ENCODE measurements around the gene ENOX1. TPM values are rescaled to one million over a fixed set of nuclear protein-coding genes. Genes with fewer than 3 reads are reported as not detected.

Gene ENOX1
- total and polyA plus RNA-seq, 2 donors (not counting 3 experiments of a cell fraction or from before 2014, with no cell fraction given), result 0.17 to 0.97 TPM

DNA sequence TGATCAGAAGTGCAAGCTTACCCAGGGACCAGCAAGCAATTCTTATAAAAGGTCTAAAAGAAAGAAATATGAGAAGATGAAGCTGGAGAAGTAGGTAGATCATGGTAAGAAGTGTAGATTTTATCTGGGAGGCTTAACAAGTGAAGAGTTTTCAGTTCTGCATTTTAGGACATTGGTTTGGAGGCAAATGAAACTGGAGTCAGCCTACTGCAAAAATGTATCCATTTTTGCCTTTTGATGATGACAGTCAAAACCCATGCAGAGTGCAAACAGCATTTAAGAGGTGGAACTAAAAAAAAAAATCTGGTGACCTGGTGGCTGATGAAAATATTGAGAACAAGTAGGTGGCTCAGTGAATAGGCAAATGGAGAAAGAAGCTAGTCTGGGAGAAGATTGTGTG is 546.5 kb downstream of the ENOX1 start:
- CTCF ChIA-PET, result interaction anchor here (0.7 kb wide), 1 partner anchor 65 kb away, joined by 3 read pairs; no protein-coding TSS in a partner anchor
- Histone ChIP-seq H3K27ac (ENCODE audit: insufficient read depth, low read depth, low read length) (no peak overlapping the region), H3K4me2 (ENCODE audit: insufficient read depth, low read length) (no peak overlapping the region), H4K20me1 (replicated peaks; ENCODE audit: control insufficient read depth, extremely low read depth, insufficient read depth, low read length) (no peaks in the 10 kb centered on the region), H3K9me1 (replicated peaks; ENCODE audit: control insufficient read depth, extremely low read depth, insufficient read depth, low read length) (no peaks in the 10 kb centered on the region), H3K9ac (replicated peaks; ENCODE audit: extremely low read depth, insufficient read depth, low read length) (no peak overlapping the region), H3K36me3 (ENCODE audit: control insufficient read depth in 2 of 2, extremely low read depth in 1 of 2, insufficient read depth in 2 of 2, low read length in 2 of 2) (no peaks in the 10 kb centered on the region), H2AFZ (ENCODE audit: low read depth, low read length) (no peak overlapping the region), H3K79me2 (ENCODE audit: control insufficient read depth, insufficient read depth, low read length) (no peaks in the 10 kb centered on the region), H3K27me3 (ENCODE audit: control insufficient read depth in 2 of 2, insufficient read depth in 2 of 2, low read length in 2 of 2) (no peaks in the 10 kb centered on the region), H3K9me3 (replicated peaks; ENCODE audit: control insufficient read depth, insufficient read depth, low read length) (no peaks in the 10 kb centered on the region), H3K4me1 (ENCODE audit: control insufficient read depth, extremely low read depth, insufficient read depth, low read length) (peaks cover 6% of the 10 kb centered on the region), H3K4me3 (replicated peaks in 1 of 3; ENCODE audit: insufficient read depth in 1 of 3, low read depth in 1 of 3, low read length in 3 of 3) (no peak overlapping the region)
- no TSS peak for BruUV-seq (replicated peaks)
- no peak for FAIRE-seq
- TF ChIP-seq, protein P1, sequence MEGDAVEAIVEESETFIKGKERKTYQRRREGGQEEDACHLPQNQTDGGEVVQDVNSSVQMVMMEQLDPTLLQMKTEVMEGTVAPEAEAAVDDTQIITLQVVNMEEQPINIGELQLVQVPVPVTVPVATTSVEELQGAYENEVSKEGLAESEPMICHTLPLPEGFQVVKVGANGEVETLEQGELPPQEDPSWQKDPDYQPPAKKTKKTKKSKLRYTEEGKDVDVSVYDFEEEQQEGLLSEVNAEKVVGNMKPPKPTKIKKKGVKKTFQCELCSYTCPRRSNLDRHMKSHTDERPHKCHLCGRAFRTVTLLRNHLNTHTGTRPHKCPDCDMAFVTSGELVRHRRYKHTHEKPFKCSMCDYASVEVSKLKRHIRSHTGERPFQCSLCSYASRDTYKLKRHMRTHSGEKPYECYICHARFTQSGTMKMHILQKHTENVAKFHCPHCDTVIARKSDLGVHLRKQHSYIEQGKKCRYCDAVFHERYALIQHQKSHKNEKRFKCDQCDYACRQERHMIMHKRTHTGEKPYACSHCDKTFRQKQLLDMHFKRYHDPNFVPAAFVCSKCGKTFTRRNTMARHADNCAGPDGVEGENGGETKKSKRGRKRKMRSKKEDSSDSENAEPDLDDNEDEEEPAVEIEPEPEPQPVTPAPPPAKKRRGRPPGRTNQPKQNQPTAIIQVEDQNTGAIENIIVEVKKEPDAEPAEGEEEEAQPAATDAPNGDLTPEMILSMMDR (IDR thresholded peaks at IDR 0.05; ENCODE audit: extremely low read depth in 1 of 2, insufficient read depth in 1 of 2, low read depth in 1 of 2, low read length in 2 of 2), result no peak
- TF ChIP-seq GATA2 (IDR thresholded peaks at IDR 0.05; ENCODE audit: insufficient read depth, insufficient read length, low read depth, low read length) (no peak), FOS (IDR thresholded peaks at IDR 0.05; ENCODE audit: borderline replicate concordance, insufficient read depth, low read length) (no peak), POLR2A (IDR thresholded peaks at IDR 0.05; ENCODE audit: low read depth, low read length) (no peak), MYC (IDR thresholded peaks at IDR 0.05; ENCODE audit: low read depth, low read length) (no peak), JUN (IDR thresholded peaks at IDR 0.05; ENCODE audit: borderline replicate concordance, insufficient read depth, insufficient read length, low read depth) (no peak), POLR2AphosphoS5 (IDR thresholded peaks at IDR 0.05; ENCODE audit: insufficient read depth, low read depth, low read length) (no peak), EZH2 (IDR thresholded peaks at IDR 0.05; ENCODE audit: borderline replicate concordance, low read depth, low read length, severe bottlenecking) (no peak)
- TF ChIP-seq, protein P2, sequence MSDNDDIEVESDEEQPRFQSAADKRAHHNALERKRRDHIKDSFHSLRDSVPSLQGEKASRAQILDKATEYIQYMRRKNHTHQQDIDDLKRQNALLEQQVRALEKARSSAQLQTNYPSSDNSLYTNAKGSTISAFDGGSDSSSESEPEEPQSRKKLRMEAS (IDR thresholded peaks at IDR 0.05; ENCODE audit: insufficient read depth, insufficient read length), result no peak
- POLR2A ChIA-PET, result no interaction called here
- intact Hi-C loops (cut with micrococcal nuclease) (no loop called here), dilution Hi-C loops (cut with MboI; ENCODE audit: extremely low pct_ligation_motif_present, low sequenced_read_pairs) (no loop called here)
- DNase-seq (ENCODE audit: low read depth, low spot score), result no peak
